Measurements from ENCODE around the gene HEATR5B. TPM values are rescaled to one million over a fixed set of nuclear protein-coding genes. Genes with fewer than 3 reads are reported as not detected.

Gene HEATR5B
- total RNA-seq: 20.9 and 30.0 TPM in 2 replicates

DNA sequence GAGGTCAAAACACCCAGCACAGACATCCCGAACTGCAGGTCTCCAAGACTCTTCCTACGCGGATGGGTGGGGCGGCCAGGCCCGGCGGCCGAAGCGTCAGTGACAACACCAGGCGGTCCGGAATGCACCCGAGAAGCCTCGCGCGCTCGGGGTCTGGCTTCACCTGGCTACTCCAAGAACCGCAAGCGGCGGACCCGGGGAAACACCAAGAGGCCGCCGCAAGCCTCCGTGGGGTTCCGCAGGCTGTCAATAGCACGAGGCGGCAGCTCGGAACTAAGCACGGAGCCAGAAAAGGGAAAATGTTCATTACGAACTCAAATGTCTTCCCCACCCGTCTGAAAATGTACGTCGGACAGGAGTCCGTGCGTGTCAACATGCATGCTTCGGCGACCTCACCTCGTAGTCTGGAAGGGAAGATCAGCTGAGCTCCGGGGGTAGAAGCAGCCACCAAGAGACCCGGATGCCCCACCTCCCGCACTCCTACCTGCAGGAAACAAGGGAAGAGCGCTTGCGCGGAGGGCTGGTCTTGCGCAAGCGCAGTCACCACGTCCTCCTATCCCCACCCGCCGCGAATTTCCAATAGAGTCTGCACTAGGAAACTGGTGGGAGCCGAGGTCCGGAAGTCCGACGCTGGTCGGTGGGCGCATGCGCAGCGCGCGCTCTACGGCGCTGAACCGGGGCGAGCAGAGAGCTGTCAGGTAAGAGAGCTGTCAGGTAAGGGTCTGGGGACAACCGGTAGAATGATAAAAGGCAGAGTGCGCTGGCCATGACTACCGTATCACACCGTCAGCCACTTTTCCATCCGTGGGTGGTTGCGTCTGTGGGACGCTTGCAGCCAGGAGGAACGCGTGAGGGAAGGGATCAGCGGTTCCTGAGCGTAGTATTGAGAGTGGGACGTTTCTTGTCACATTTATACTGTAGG is at the start of gene HEATR5B, which contains the start of gene GPATCH11:
TSS of gene HEATR5B (minus strand) at position 500 of the 922 bp plus-strand sequence. CDS start 958 bp downstream, outside the sequence.
TSS of gene GPATCH11 (plus strand) at position 646 of the 922 bp plus-strand sequence. CDS start 3,864 bp downstream, outside the sequence.
- peak; percentile 97 to 98 for DNase-seq (ENCODE audit: low read depth in 2 of 2)

DNA sequence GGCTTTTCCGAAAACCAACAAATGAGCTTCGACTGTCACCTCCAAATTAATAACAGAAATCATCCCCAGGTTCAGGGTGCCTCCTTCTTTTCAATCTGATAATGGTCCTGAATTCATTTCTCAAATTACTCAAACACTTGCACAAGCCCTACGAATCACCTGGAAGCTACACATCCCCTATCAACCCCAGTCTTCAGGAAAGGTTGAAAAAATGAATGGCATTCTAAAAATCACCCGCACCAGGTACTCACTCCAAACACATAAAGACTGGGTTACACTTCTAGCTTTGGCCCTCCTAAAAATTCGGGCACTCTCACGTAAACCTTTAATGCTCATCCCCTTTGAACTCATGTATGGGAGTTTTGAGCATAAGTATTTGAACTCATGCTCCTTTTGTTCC is 48.7 kb upstream of the HEATR5B start:
- DNase-seq (ENCODE audit: low read depth in 2 of 2): no peak

DNA sequence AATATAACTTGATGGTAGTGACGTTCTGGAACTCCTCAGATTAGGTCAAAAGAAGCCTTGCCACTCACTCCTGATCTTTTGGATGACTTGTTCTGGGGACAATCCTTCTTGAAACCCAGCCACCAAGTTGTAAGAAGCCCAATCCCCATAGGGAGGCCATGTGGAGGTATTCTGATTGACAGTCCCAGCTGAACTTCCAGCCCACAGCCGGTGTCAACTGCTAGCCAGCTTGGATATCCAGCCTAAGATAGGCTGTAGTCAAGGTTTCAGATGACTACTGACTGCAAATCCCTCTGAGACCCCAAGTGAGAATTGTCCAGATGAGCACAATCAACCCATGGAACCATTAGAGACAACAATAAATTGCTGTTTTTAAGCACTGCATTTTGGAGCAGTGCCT is 41.2 kb upstream of the HEATR5B start:
- no peak for DNase-seq (ENCODE audit: low read depth in 2 of 2)

DNA sequence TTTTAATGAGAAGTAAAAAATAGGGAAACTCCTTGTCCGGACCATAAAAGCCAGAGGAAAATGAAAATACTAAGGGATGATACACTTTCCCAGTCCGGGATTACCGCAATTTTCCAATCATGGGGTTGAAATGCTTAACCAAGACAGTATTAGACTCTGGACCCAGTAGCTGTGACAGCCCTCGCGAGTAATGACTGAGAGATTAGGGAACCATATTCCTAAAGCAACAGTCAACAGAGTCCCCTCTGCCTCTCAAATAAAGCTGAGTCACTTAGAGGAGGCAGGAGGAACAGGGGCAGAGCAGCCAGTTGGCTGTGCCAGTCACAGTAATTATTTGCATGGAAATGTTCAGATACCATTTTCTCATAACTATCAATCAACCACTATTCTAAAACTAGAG is 35.0 kb upstream of the HEATR5B start:
- no peak for DNase-seq (ENCODE audit: low read depth in 2 of 2)

DNA sequence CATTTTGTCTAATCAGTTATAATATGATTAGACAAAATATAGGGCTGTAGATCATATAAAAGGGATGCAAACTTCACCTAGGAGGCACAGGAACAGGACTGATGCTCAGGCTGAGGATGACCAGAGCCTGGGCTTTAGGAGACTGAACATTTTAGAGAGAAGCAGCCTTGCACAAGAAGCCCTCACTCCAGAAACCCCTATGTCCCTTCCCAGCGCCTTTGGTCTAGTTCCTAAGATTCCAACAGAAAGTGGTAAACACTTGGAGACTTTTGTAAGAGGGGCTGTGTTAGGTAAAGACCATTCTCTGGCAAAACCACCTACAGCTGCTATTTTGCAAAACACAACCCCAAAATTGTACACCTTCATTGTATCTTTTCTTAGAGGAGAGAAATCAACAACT is 33.4 kb upstream of the HEATR5B start:
- DNase-seq (ENCODE audit: low read depth in 2 of 2): no peak

- no peak for DNase-seq (ENCODE audit: low read depth in 2 of 2)
Measured at GRCh38 chr2:37111958-37112357, 27.8 kb upstream of the HEATR5B start.

GRCh38 chr2:37110306-37111212 is 26.4 kb upstream of the HEATR5B start:
- DNase-seq (ENCODE audit: low read depth in 2 of 2): peak in 1 of 2 donors; percentile 85

GRCh38 chr2:37109523-37109922 is 25.4 kb upstream of the HEATR5B start:
- peak in 1 of 2 donors; percentile 16 for DNase-seq (ENCODE audit: low read depth in 2 of 2)

GRCh38 chr2:37105150-37105549 is 21.0 kb upstream of the HEATR5B start:
- DNase-seq (ENCODE audit: low read depth in 2 of 2): no peak

DNA sequence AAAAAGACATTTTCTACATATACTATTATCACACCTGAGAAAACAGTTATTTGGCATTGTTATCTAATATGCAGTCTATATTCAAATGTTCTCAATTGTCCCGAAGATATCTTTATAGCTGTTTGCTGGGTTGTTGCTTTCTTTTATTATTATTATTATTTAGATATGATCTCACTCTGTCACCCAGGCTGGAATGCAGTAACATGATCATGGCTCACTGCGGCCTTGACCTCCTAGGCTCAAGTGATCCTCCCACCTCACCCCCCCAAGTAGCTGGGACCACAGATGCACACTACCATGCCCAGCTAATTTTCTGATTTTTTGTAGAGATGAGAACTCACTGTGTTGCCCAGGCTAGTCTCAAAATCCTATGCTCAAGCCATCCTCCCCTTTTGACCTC is 20.0 kb upstream of the HEATR5B start:
- no peak for DNase-seq (ENCODE audit: low read depth in 2 of 2)

DNA sequence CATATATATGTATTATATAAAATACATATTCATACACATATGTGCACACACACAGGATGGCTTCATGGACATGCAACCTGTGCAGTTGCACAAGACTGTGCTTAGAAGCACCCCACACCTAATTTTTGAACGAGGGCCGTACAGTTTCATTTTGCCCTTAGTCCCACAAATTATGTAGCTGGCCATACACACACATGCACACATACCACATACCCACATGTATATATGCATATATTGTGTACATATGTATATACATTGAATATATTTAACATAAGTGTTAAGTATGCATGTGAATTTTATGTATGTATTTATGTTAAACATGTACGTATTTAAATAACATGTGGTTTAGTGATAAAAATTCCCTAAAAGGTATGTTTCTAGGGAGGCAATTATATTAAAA is 18.4 kb upstream of the HEATR5B start:
- no peak for DNase-seq (ENCODE audit: low read depth in 2 of 2)

- DNase-seq (ENCODE audit: low read depth in 2 of 2): no peak
Measured at GRCh38 chr2:37100054-37100453, 15.9 kb upstream of the HEATR5B start.

GRCh38 chr2:37098416-37099118 is 14.4 kb upstream of the HEATR5B start:
- no peak for DNase-seq (ENCODE audit: low read depth in 2 of 2)

DNA sequence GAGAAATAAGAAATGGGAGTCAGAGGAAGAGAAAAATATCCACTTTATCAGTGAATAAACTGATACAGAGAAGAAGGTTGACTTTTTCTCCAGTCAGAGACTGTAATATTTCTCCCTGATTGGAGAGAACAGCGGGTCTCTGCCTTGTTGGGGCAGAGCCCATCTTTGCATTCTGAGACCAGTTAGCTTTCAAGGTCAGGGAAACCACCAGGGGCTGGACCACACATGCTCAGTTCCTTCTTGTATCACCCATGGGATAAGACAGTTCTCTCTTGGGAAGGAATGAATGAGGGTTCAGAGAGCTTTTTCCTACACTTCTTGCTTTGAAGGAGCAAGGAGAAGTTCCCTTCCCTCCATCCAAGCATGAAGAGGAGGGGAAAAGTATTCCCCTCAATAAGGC is 12.4 kb upstream of the HEATR5B start:
- no peak for DNase-seq (ENCODE audit: low read depth in 2 of 2)

GRCh38 chr2:37091873-37092272 is 7.7 kb upstream of the HEATR5B start:
- no peak for DNase-seq (ENCODE audit: low read depth in 2 of 2)

DNA sequence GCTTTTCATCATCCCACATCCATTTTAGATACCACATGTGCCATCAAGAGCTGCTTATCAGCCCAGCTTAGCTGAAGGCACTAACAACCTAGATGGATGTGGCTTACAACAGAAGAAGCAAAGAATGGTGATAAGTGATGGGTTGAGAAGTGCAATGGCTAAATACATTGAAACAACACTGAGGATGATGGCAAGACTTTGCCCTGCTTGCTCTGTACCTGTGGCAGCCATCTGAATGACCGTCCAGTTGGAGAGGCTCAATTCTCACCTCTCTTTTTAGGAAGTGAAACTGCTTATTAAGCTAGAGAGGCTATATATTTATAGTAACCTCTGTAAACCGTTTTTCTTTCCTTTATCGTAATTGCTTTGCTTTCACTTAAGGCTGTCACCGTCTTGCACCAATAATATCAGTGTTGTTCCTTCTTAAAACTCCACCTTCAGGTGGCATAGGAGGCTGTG is 5.9 kb upstream of the HEATR5B start:
- no peak for DNase-seq (ENCODE audit: low read depth in 2 of 2)

- peak in 1 of 2 donors; percentile 69 for DNase-seq (ENCODE audit: low read depth in 2 of 2)
Measured at GRCh38 chr2:37085731-37086147, 1.6 kb upstream of the HEATR5B start.

GRCh38 chr2:37084797-37085196 is 625 bp upstream of the HEATR5B start:
- DNase-seq (ENCODE audit: low read depth in 2 of 2): no peak

DNA sequence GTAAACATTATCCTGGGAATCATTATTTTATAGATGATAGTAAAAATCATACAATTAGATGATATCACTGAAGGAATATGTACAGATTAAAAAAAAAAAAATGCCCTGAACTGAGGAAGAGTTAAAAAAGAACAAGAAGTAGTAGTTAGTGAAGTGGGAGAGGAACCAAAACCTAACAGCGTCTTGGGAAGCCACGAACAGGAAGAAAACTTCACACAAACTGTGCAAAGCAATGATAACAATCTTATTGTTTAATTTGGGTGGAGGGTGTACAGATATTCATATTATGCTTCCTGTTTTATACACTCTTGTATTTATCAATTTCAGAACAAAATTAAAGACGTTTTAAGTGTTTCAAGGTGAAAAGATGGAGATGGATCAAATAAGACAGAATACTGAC is 3.5 kb downstream of the HEATR5B start:
- peak in 1 of 2 donors; percentile 12 for DNase-seq (ENCODE audit: low read depth in 2 of 2)

- peak; percentile 68 to 79 for DNase-seq (ENCODE audit: low read depth in 2 of 2)
Measured at GRCh38 chr2:37080266-37080665, 3.9 kb downstream of the HEATR5B start.

- DNase-seq (ENCODE audit: low read depth in 2 of 2): no peak
Measured at GRCh38 chr2:37070931-37071330, 13.2 kb downstream of the HEATR5B start.
